Brain microvascular endothelial cell (primary cell): ENCODE data around the gene CDH23.

ENCODE experiments used
- DNase-seq: peaks from one replicate; pipeline ENCODE4 v3.0.0-alpha.2; 2020
- H3K27ac ChIP-seq: fragments of 250-450 bp; sonication (Bioruptor Pico); 2 replicates; pipeline ENCODE4 v1.5.1; 2020; ENCODE audit warnings: mild to moderate bottlenecking, moderate library complexity
- H3K27me3 ChIP-seq: fragments of 250-450 bp; sonication (Bioruptor Pico); replicated peaks from 2 replicates; pipeline ENCODE4 v1.5.1; 2020; ENCODE audit warnings: mild to moderate bottlenecking
- H3K36me3 ChIP-seq: fragments of 250-450 bp; sonication (Bioruptor Pico); replicated peaks from 2 replicates; pipeline ENCODE4 v1.5.1; 2020; ENCODE audit warnings: mild to moderate bottlenecking
- H3K4me3 ChIP-seq: 2 replicates; pipeline ENCODE4 v1.5.1; 2011; ENCODE audit warnings: low read depth, mild to moderate bottlenecking, control low read depth, low read length, moderate library complexity
- in situ Hi-C: cut with HindIII; loops from 2 replicates; pipeline ENCODE4 v1.10.0; 2017; ENCODE audit warnings: low sequenced_read_pairs, low pct_ligation_motif_present
- TF ChIP-seq, protein P1 (sequence below): IDR thresholded peaks from 2 replicates; pipeline ENCODE4 v1.5.1; 2011; ENCODE audit warnings: low read depth, mild to moderate bottlenecking, moderate library complexity, low read length, control low read depth, inconsistent platforms; ENCODE audit errors: missing control alignments

The CDH23 gene

DNA sequence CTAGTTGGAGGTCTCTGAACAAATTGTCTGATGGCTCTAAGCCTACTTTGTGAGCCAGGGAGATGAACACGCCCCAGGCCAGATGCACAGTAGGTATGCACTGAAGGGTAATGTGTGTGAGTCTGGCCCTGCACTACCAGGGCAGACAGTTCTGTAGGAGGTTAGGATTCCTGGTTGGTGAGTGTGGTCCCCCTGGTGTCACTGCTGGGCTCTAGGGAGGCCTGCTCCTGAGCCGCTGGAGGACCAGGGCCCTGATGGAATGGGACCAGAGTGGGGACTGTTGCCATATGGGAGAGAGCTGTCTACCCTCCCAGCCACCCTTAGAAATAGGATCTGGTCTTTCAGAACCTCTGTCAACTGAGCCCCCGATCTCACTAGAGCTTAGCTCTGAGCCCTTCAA lies 42.0 kb downstream of the CDH23 start:
- TF ChIP-seq, protein P1, sequence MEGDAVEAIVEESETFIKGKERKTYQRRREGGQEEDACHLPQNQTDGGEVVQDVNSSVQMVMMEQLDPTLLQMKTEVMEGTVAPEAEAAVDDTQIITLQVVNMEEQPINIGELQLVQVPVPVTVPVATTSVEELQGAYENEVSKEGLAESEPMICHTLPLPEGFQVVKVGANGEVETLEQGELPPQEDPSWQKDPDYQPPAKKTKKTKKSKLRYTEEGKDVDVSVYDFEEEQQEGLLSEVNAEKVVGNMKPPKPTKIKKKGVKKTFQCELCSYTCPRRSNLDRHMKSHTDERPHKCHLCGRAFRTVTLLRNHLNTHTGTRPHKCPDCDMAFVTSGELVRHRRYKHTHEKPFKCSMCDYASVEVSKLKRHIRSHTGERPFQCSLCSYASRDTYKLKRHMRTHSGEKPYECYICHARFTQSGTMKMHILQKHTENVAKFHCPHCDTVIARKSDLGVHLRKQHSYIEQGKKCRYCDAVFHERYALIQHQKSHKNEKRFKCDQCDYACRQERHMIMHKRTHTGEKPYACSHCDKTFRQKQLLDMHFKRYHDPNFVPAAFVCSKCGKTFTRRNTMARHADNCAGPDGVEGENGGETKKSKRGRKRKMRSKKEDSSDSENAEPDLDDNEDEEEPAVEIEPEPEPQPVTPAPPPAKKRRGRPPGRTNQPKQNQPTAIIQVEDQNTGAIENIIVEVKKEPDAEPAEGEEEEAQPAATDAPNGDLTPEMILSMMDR: no peak
- H3K4me3 ChIP-seq: no peak overlapping the region
- DNase-seq: no peak
- in situ Hi-C loops: no loop called here
- H3K27me3 ChIP-seq: peaks cover 10% of the 10 kb centered on the region
- no peaks in the 10 kb centered on the region for H3K36me3 ChIP-seq
- no peak overlapping the region for H3K27ac ChIP-seq

DNA sequence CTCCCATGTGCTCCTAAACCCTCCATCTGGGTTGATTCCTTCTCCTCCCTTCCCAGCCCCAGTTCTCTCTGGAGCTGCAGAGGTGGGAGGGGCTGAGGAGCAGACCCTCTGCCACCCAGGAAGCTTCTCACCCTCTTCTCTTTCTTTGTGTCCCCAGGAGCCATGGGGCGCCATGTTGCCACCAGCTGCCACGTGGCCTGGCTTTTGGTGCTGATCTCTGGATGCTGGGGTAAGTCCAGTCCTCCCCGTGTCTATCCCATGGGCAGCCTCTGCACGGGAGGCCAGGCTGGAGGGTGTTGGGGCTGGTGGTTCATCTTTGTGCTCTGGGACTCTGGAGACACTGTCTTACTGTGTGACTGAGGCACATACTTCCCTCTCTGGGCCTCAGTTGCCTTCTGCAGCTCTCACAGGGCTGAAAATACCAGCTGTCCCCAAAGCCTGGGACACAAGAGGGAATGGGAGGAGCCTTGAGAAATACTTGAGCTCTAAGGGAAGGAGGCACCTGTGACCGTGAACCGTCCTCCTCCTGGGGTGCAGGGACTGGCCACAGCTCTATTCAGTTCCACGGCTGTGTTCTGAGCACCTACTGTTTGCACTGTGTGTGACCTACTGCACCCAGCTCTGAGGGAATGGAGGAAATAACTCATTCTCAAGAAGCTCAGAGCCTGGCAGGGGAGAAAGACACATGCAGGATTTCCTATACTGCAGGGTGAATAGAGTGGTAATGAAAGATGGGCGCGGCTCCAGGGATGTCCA lies 43.1 kb downstream of the CDH23 start:
- no peak overlapping the region for H3K4me3 ChIP-seq
- H3K36me3 ChIP-seq: no peaks in the 10 kb centered on the region
- no peak for DNase-seq
- TF ChIP-seq, protein P1: no peak
- in situ Hi-C loops: no loop called here
- no peak overlapping the region for H3K27ac ChIP-seq
- H3K27me3 ChIP-seq: peaks cover 10% of the 10 kb centered on the region

DNA sequence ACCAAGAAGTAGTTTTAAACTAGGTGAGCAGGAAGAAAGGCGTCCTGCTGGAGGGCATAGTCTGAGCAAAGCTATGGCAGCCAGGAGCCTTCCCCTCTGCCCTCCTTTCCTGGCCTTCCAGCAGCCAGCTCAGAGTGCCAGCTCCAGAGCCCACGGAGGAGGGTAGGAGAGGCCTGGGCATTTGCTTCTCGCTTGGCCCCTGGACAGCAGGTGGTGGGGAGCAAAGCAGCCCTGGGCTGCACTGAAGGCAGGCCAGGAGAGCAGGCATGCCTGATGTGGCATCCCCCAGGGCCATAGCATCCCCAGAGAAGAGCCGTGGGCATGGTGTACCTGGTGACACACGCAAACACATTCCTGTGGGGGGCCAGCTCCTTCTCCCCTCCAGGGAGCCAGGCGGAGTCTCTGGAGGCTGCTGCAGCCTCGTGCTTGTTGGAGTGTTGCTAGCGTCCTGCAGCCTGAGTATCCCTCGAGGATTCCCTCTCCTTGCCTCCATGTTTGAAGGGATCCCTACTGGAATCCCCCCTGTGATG lies 43.9 kb downstream of the CDH23 start:
- no peak overlapping the region for H3K4me3 ChIP-seq
- no peak for DNase-seq
- in situ Hi-C loops: no loop called here
- TF ChIP-seq, protein P1: no peak
- no peaks in the 10 kb centered on the region for H3K36me3 ChIP-seq
- peaks cover 10% of the 10 kb centered on the region for H3K27me3 ChIP-seq
- no peak overlapping the region for H3K27ac ChIP-seq

DNA sequence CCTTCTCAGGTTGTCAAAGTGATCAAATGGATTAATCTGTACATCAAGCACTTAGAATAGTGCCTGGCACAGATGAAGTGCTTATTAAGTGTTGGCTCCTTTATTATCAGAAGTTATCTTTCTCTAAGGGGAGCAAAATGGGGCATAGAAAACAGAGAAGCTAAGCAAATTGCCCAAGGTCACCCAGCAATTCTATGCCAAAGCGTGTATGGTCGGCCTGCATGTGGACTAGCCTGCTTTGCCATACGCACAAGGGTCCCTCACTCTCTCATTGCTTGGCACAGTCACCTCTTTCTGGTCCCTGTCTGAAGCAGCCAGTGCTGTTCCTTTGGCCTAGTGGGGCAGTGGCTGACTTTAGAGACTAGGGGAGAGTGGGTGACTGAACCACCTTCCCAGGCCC lies 45.3 kb downstream of the CDH23 start:
- peaks cover 10% of the 10 kb centered on the region for H3K27me3 ChIP-seq
- TF ChIP-seq, protein P1: no peak
- no peak for DNase-seq
- in situ Hi-C loops: no loop called here
- no peak overlapping the region for H3K27ac ChIP-seq
- H3K36me3 ChIP-seq: no peaks in the 10 kb centered on the region
- H3K4me3 ChIP-seq: no peak overlapping the region

DNA sequence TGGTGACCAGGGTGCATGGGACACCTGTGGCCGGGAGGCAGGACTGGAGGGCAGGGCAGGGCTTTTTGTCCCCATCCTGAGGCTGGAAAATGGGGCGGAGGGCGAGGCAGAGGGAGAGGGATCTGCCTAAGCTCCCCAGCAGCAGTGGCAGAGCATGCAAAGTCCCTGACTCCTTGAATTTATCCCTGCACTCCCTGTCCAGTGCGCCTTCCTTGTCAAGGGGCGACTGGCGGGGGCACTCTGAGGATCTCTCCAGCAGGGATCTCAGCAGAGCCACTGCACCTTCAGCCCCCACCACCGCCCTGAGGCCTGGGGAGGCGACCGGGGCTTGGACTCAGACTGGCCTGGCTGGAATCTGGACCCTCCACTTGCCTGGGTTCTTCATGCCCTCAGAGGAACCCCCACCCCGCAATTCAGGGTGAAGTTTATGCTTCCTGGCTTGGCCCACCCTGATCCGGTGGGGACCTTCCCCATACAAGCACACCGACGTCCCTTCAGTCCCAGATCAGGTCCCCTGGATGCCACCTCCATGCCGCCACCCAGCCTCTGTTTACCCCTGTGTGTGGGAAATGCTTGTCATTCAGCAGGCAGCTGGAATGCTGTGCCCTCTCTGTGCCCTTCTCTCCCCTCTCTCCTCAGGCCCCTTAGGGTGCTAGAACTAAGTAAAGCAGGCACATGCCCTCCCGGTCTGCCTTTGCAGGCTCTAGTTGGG lies 46.3 kb downstream of the CDH23 start:
- H3K36me3 ChIP-seq: no peaks in the 10 kb centered on the region
- H3K4me3 ChIP-seq: no peak overlapping the region
- H3K27me3 ChIP-seq: peaks cover 10% of the 10 kb centered on the region
- in situ Hi-C loops: no loop called here
- TF ChIP-seq, protein P1: no peak
- H3K27ac ChIP-seq: no peak overlapping the region
- no peak for DNase-seq
